HG02798 (cell line): ENCODE results near the gene SEC22A.

Experiments used
- ATAC-seq: cut with Tn5 transposase; IDR thresholded peaks from one replicate; pipeline ENCODE4 v1.9.1; 2021; ENCODE audit warnings: mild to moderate bottlenecking; ENCODE audit not compliant: unreplicated experiment, poor library complexity

The SEC22A gene

GRCh38 chr3:123262226-123262625, 60.5 kb downstream of the SEC22A start:
- ATAC-seq, result no peak

- no peak for ATAC-seq
Observed at GRCh38 chr3:123262868-123263267, 61.1 kb downstream of the SEC22A start.

DNA sequence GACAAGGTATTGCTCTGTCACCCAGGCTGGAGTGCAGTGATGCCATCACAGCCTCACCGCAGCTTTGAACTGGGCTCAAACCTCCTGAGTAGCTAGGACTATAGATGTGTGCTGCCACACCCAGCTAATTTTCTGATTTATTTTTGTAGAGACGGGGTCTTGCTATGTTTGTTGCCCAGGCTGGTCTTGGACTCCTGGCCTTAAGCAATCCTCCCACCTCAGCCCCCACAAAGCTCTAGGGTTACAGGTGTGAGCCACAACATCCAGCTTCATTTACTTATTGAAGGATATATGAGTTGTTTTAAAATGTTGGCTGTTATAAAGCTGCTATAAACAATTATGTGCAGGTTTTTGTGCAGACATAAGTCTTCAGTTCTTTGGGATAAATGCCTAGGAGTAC, 62.2 kb downstream of the SEC22A start:
- ATAC-seq, result no peak

- no peak for ATAC-seq
Observed at GRCh38 chr3:123267821-123268220, 66.1 kb downstream of the SEC22A start.

- no peak for ATAC-seq
Observed at GRCh38 chr3:123270818-123271217, 69.1 kb downstream of the SEC22A start.

DNA sequence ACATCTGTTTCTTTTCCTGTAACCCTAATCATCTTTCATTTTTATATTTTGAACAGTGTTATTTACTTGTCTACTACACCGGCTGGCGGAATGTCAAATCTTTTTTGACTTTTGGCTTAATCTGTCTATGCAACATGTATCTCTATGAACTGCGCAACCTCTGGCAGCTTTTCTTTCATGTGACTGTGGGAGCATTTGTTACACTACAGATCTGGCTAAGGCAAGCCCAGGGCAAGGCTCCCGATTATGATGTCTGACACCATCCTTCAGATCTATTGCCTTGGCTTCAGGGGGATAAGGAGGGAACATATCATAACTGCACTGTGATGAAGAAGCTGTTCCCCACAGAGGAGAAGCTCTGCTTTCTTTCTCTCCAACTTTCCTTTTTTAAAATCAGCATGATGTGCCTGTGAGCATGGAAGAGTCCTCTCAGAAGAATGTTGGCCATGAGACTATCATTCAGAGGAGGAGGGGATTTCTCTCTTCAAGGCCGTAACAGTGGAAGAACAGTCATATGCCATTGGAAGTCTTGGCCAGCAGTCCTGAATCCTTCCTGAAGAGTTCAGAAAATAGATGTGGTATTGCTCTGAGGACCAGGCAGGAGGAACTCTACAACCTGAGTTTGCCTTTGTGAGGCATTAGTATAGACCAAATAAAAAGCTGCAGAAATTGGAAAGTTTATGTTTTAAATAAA, 69.9 kb downstream of the SEC22A start:
- no peak for ATAC-seq

GRCh38 chr3:123272547-123272946, 70.8 kb downstream of the SEC22A start:
- ATAC-seq, result no peak

GRCh38 chr3:123275691-123276090, 73.9 kb downstream of the SEC22A start:
- no peak for ATAC-seq

DNA sequence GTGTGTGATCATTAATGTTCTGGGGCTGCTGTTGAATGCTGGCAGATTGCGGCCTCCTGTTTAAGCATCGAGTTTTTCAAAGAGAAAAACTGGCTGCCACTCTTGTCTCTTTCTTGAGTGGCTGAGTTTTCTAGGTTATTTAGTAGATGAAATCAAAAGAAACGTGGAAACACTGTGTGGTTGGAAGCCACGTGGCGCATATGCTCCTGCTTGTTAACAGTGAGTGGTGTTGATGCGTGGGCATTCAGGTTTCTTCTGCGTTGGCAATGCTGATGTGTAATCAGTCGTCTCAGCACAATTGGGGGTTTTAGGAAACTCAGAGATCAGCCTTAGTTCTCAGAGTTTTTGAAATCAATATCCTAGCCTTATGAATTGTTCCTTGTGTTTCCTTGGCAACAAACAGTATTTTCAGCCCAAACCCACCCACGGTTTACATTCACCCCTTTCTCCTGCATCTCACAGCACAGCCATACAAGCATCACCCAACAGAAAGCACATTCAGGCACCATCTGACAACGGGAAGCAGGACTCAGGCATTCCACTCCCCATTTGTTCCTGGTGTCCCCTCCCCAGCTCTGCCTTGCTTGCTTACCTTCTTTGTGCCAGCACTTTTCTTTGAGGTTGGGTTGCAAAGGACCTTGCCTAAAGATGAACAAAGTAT, 74.7 kb downstream of the SEC22A start:
- ATAC-seq, result no peak

GRCh38 chr3:123277106-123277505, 75.4 kb downstream of the SEC22A start:
- ATAC-seq, result no peak

GRCh38 chr3:123278446-123278845, 76.7 kb downstream of the SEC22A start:
- no peak for ATAC-seq

DNA sequence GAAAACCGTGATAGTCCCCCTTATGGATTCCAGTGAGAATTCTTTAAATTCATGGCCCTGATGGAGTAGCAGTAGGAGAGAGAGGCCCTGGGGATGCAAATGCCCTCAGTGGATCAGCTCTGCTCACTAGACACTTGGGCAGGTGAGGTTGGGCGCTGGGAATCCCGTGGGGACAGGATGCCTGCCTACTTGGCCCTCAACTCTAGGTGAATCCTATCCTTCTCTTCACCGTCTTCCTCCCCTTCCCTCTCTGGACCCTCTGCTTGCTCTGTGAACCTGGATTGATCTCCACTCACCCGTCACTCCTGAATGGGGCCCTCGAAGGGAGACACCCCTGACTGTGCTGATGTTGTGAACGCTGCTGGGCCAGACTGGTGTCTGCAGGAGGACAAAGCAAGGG, 77.4 kb downstream of the SEC22A start:
- ATAC-seq, result no peak

DNA sequence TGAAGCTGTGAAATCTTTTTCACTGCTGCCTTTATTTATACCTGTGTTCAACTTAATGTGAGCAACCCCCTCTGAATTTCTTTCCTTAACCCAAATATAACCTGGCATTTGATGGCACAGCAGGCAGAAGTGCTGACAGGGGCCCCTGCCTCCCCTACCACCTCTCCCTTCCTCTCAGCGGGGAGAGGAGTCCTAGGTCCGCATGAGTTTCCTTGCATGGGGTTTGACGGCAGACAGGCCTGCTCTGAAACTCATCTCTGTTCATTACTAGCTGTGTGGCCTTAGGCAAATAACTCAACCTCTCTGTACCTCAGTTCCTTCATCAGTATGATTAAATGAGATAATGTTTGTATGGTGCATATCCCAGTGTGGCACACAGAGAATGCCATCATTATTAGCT, 79.7 kb downstream of the SEC22A start:
- ATAC-seq, result no peak

GRCh38 chr3:123281929-123282328, 80.2 kb downstream of the SEC22A start:
- no peak for ATAC-seq

DNA sequence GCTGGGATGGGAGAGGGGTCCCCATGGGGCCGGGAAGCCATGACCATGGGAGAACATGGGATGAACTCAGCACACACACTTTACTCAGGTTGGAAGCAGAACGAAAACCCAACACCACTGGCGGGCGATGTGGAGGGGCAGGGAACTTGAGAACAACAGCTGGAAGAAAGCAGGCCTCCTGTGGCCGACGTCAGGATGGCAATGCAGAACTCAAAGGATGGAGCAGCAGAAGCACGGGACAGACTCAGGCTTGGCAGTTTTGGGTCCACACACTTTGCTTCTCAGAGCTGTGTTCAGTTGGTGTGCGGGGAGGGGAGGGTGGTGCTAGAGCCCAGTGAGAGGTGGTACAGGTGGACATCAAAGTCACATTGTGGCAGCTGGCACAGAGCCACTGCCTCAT, 80.7 kb downstream of the SEC22A start:
- ATAC-seq, result no peak

- ATAC-seq, result no peak
Observed at GRCh38 chr3:123283074-123283473, 81.3 kb downstream of the SEC22A start.

- no peak for ATAC-seq
Observed at GRCh38 chr3:123283657-123284398, 82.1 kb downstream of the SEC22A start.

DNA sequence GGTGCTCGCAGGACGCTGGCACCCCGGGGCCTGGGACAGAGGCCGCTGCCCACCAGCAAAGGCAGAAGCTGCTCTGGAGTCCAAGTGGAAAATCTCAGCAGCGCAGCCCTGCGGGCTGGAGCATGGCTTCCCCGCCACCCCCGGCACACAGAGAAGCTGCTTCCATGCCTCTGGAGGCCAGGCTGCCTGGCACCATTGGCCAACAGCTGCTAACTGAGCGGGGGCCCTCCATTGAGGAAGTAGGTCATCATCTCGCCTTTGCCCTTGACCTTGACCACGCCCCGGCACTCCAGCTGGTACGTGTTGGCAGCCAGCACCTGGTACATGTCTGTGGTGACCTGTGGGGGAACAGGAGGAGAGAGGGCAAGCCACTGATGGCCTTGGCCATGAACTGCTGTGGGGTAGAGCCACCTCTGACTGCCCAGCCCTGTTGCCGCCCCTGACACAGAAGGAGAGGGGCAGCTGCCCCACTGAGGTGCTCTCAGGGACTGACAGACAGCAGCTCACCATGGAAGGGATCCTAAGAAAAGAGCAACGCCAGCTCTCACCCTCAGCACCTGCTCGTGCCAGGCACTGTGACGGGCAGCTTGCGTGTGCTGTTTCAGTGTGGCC, 82.8 kb downstream of the SEC22A start:
- no peak for ATAC-seq

DNA sequence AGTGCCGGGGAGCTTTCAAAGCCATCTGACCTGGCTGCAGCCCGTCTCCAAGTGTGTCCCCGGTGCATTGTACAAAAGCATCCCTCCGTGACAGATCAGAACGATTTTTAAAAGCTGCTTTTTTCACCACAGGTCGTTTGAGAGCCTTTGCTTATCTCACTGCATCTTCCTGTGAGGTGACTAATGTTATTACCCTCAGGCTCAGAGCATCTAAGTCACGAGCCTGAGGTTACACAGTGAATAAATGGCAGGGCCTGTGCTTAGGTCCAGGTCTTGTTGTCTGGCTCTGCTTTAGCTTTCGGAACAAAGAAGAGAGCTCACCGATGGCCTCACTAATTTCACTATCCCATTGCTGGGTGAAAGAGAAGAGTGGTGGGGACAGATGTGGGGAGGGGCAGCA, 83.3 kb downstream of the SEC22A start:
- no peak for ATAC-seq

DNA sequence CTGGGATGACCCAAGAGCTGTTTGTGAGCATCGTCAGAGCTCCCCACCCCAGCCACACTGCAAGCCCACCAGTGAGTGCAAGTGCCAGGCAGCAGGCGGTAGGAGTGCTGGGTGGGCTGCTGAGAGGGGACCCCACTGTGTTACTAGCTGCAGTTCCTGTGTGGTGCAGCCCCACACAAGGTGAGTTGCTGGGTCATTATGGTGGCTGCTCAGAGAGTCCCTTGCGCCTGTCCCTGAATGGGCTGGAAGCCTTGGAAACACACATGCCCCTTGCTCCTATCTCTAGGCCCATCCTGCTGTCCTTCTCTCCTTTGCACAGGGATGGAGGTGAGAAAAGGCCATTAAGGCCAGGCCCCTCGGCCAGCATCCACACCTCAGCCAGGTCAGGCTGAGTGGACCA, 83.7 kb downstream of the SEC22A start:
- ATAC-seq, result no peak

- no peak for ATAC-seq
Observed at GRCh38 chr3:123285931-123286307, 84.2 kb downstream of the SEC22A start.
